IMR-90 (cell line): ENCODE measurements around the gene ARHGAP10.

Source experiments
- CEBPB ChIP-seq: IDR thresholded peaks from 2 replicates; pipeline ENCODE4 v1.6.1; 2012; ENCODE audit warnings: low read depth, low read length, improper control_type of control experiment
- CTCF ChIP-seq: conservative IDR thresholded peaks from 2 replicates; pipeline ENCODE4 v1.5.1; 2012; ENCODE audit warnings: mild to moderate bottlenecking, low read depth, low read length, improper control_type of control experiment
- ELK1 ChIP-seq: fragments of 150-350 bp; IDR thresholded peaks from 2 replicates; pipeline ENCODE4 v1.6.1; 2016; ENCODE audit warnings: low read depth, mild to moderate bottlenecking, low read length, moderate library complexity, borderline replicate concordance
- MAZ ChIP-seq: IDR thresholded peaks from 2 replicates; pipeline ENCODE4 v1.6.1; 2012; ENCODE audit warnings: low read depth, mild to moderate bottlenecking, low read length, improper control_type of control experiment, moderate library complexity, borderline replicate concordance
- POLR2A ChIP-seq: IDR thresholded peaks from 2 replicates; pipeline ENCODE4 v1.6.1; 2012; ENCODE audit warnings: mild to moderate bottlenecking, low read depth, low read length
- RAD21 ChIP-seq: IDR thresholded peaks from 2 replicates; pipeline ENCODE4 v1.6.1; 2012; ENCODE audit warnings: low read length, improper control_type of control experiment
- USF2 ChIP-seq: fragments of 150-350 bp; IDR thresholded peaks from 2 replicates; pipeline ENCODE4 v1.6.1; 2017; ENCODE audit warnings: mild to moderate bottlenecking, antibody characterized with exemption, low read length, low read depth

GRCh38 chr4:147808447-147808846 lies 76.6 kb downstream of the ARHGAP10 start:
- no peak for TF ChIP-seq CEBPB
- no peak for TF ChIP-seq CTCF
- no peak for TF ChIP-seq ELK1
- no peak for TF ChIP-seq RAD21
- no peak for TF ChIP-seq USF2
- no peak for TF ChIP-seq POLR2A
- TF ChIP-seq MAZ, result no peak
